ENCODE measurements around the gene CASZ1.

CASZ1 gene

DNA sequence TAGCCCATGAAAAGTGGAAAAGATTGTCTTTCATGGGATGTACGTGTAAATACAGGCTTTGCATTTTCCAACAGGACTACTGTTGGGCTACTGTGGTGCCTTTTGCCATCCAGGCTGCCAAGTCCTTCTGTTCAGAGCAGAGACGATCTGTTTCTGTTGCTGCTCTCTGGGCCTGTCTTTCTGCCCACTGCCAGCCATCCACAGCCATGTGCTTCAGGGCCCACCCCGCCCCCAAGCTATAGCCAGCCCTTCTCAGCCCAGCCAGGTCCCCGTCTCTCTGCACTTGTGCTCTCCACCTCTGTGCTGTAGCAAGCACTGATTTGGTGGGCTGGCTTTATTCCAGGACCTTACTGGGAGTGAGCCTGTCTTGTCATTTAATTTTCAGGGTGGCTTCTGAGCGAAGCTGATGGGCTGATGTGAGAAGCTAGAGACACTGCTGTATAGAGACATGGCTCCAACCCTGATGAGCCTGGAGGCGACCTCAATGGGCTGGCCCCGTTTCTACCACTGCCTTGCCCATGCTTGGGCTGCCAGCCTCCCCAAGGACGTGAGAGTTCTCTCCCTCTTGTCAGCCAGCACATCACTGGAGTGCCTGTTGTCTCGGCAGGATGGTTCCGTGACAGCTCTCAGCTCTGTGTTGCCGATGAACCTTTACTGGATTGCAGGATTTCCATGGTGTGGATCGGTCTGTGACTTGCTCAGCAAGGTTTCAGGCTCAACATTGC is 183.8 kb downstream of the CASZ1 start:
- Mint-ChIP-seq H3K27ac (no peak overlapping the region), H3K9me3 (no peaks in the 10 kb centered on the region), H3K27me3 (no peaks in the 10 kb centered on the region), H3K36me3 (peaks cover 2 to 27% of the 10 kb centered on the region in 2 donors), H3K4me1 (peaks cover 0 to 2% of the 10 kb centered on the region in 2 donors), H3K4me3 (no peak overlapping the region)
- no peak for ATAC-seq (replicated peaks)
- DNase-seq = no peak

DNA sequence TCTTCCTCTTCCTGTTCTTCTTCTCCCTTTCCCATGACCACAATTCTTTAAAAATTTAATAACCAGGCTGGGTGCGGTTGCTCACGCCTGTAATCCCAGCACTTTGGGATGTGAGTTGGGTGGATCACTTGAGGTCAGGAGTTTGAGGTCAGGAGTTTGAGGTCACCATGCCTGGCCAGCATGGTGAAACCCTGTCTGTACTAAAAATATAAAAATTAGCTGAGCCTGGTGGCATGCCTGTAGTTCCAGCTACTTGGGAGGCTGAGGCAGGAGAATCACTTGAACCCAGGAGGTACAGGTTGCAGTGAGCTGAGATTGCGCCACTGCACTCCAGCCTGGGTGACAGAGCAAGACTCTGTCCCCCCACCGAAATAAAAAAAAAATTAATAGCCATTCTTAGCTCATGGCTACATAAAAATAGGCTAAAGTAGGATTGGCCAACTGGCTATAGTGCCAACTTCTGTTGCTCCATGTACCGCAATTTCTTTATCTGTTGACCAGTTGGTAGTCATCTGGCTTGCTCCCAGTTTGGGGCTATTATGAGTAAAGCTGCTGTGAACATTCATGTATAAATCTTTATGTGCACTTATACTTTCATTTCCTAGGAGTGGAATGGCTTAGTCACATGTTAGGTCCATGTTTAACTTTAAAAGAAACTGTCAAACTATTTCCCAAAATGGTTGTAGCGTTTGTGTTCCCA is 185.4 kb downstream of the CASZ1 start:
- no peak overlapping the region for H3K27ac Mint-ChIP-seq
- no peak for ATAC-seq (replicated peaks)
- peaks cover 2 to 27% of the 10 kb centered on the region in 2 donors for H3K36me3 Mint-ChIP-seq
- DNase-seq = no peak
- H3K9me3 Mint-ChIP-seq = no peaks in the 10 kb centered on the region
- H3K4me1 Mint-ChIP-seq = peaks cover 0 to 2% of the 10 kb centered on the region in 2 donors
- no peak overlapping the region for H3K4me3 Mint-ChIP-seq
- no peaks in the 10 kb centered on the region for H3K27me3 Mint-ChIP-seq

DNA sequence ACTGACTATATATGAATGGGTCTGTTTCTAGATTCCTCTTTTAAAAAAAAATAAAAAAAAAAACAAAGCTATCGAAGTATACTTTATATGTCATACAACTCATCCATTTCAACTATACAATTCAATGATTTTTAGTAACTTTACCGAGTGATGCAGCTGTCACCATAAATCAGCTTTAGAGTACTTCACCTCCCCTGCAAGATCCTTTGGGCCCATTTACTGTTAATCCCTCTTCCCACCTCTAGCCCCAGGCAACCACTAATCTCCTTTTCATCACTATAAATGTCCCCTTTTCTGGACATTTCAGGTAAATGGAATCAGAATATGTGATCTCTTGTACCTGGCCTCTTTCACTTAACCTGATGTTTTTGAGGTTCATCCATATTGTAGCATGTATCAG is 187.8 kb downstream of the CASZ1 start:
- H3K27ac Mint-ChIP-seq = no peak overlapping the region
- DNase-seq = no peak
- peaks cover 2 to 39% of the 10 kb centered on the region in 2 donors for H3K36me3 Mint-ChIP-seq
- H3K4me3 Mint-ChIP-seq = no peak overlapping the region
- peaks cover 0 to 3% of the 10 kb centered on the region in 2 donors for H3K4me1 Mint-ChIP-seq
- H3K9me3 Mint-ChIP-seq = no peaks in the 10 kb centered on the region
- H3K27me3 Mint-ChIP-seq = no peaks in the 10 kb centered on the region
- ATAC-seq (replicated peaks) = no peak

DNA sequence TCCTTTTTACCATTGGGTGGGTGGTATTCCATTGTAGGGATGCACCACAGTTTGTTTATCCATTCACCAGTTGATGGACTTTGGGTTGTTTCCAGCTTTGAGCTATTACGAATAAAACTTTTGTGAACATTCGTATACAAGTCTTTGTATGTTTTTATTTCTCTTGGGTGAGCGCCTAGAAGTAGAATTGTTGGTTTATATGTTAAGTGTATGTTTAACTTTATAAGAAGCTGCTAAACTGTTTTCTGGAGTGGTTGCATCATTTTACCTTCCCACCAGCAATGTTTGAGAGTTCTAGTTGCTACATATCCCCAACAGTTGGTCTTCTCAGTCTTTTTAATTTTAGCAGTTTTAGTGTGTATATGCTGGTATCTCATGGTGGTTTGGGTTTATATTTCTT is 189.2 kb downstream of the CASZ1 start:
- Mint-ChIP-seq H3K27me3 (no peaks in the 10 kb centered on the region), H3K4me1 (peaks cover 0 to 3% of the 10 kb centered on the region in 2 donors), H3K36me3 (peaks cover 6 to 35% of the 10 kb centered on the region in 2 donors), H3K9me3 (no peaks in the 10 kb centered on the region), H3K4me3 (no peak overlapping the region), H3K27ac (no peak overlapping the region)
- DNase-seq (no peak), ATAC-seq (replicated peaks) (no peak)

DNA sequence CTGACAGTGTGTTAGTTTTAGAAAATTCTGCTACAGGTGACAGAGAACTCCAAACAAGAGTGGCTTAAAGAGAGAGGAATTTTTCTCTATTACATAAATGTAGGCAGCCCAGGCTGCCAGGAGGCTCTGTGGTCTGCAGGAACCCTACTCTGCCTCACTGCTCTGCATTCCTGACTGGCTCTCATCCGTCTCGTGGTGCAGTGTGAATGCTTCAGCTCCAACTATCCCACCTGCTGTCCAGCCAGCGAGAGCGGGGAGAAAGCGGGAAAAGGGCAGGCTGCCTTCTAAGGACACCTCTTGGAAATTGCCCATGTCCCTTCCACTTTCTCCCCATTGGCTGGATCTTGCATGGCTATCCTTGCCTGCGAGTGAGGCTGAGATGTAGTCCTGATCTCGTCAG is 190.4 kb downstream of the CASZ1 start:
- Mint-ChIP-seq H3K27me3 (no peaks in the 10 kb centered on the region), H3K9me3 (no peaks in the 10 kb centered on the region), H3K4me3 (no peak overlapping the region), H3K4me1 (peaks cover 0 to 3% of the 10 kb centered on the region in 2 donors), H3K27ac (no peak overlapping the region), H3K36me3 (peaks cover 9 to 41% of the 10 kb centered on the region in 2 donors)
- no peak for ATAC-seq (replicated peaks)
- no peak for DNase-seq

DNA sequence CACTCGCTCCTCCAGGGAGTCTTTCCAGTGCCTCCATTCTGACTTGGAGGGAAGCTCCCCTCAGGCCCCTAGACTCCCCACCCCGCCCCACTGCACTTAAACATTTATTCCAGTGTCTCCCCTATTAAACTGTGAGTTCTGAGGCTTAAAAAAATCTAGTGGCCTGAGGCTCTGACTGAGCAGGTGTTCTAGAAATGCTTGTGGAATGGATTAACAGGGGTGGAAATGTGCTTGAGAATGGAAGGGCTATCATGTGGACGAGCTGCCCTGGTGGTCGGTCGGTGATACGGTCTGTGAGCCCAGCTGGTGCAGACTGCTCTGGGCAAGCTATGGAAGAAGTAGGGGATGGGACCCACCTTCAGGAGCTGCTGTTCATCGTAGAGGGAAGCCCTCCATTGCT is 191.5 kb downstream of the CASZ1 start:
- no peak overlapping the region for H3K27ac Mint-ChIP-seq
- DNase-seq (no peak), ATAC-seq (replicated peaks) (no peak)
- peaks cover 0 to 2% of the 10 kb centered on the region in 2 donors for H3K4me1 Mint-ChIP-seq
- H3K4me3 Mint-ChIP-seq = no peak overlapping the region
- H3K27me3 Mint-ChIP-seq = no peaks in the 10 kb centered on the region
- H3K9me3 Mint-ChIP-seq = no peaks in the 10 kb centered on the region
- H3K36me3 Mint-ChIP-seq = peaks cover 9 to 37% of the 10 kb centered on the region in 2 donors

DNA sequence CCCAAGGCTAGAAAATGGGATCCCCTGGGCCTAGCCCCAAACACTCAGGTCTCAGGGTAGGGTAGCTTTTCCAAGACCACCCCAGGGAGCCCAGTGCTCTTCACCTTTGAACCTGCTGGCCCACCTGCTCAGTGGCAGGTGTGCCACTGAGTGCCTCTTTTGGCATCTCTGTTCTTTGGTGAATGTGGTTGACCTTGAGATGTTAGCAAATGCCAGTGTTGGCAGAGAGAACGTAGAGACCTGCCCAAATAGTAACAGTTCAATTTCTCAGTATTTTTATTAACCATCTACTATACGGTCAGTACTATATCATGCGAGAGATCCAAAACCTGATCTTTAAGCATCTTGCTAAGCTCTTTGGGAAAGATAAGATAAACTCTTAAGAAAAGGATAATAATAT is 193.5 kb downstream of the CASZ1 start:
- ATAC-seq (replicated peaks) = no peak
- H3K4me3 Mint-ChIP-seq = no peak overlapping the region
- H3K4me1 Mint-ChIP-seq = peaks cover 0 to 2% of the 10 kb centered on the region in 2 donors
- no peaks in the 10 kb centered on the region for H3K27me3 Mint-ChIP-seq
- DNase-seq = no peak
- H3K27ac Mint-ChIP-seq = no peak overlapping the region
- H3K9me3 Mint-ChIP-seq = no peaks in the 10 kb centered on the region
- H3K36me3 Mint-ChIP-seq = peaks cover 7 to 41% of the 10 kb centered on the region in 2 donors

DNA sequence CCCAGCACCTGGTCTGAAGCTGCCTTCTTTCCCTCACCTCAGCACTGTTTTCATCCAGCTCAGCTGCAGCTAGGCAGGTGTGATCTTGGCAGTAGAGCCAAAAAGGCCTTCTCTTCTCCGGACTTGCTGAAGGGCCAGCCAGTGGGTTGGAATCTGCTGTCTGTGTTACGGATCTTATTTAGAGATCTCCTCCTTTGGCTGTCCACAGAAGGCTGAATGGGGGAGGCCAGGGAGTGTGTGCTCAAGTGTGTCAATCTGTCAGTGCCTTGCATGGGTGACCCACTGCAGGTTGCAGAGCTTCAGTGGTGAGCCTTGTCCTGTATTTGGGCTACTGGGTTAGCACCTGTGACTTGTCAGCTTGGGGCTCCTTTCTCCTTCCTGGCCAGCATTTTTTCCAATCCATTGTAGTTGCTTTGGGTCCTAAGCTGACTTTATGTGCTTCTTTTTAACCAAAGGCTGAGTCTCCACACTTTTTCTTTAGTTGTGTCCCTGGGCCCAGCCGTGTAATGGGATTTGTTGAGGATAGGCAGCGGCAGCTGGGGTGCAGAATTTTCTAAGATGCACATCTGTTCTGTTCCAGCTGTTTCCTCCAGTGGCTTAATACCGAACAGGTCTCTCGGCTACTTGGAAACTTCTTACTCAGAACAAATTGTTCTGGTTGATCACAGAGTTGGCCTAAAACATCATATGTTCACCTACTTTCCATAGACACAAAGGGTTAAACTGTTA is 194.9 kb downstream of the CASZ1 start:
- H3K4me1 Mint-ChIP-seq = peaks cover 0 to 2% of the 10 kb centered on the region in 2 donors
- H3K27me3 Mint-ChIP-seq = no peaks in the 10 kb centered on the region
- H3K27ac Mint-ChIP-seq = no peak overlapping the region
- ATAC-seq (replicated peaks) (no peak), DNase-seq (no peak)
- no peak overlapping the region for H3K4me3 Mint-ChIP-seq
- H3K36me3 Mint-ChIP-seq = peaks cover 7 to 36% of the 10 kb centered on the region in 2 donors
- no peaks in the 10 kb centered on the region for H3K9me3 Mint-ChIP-seq

DNA sequence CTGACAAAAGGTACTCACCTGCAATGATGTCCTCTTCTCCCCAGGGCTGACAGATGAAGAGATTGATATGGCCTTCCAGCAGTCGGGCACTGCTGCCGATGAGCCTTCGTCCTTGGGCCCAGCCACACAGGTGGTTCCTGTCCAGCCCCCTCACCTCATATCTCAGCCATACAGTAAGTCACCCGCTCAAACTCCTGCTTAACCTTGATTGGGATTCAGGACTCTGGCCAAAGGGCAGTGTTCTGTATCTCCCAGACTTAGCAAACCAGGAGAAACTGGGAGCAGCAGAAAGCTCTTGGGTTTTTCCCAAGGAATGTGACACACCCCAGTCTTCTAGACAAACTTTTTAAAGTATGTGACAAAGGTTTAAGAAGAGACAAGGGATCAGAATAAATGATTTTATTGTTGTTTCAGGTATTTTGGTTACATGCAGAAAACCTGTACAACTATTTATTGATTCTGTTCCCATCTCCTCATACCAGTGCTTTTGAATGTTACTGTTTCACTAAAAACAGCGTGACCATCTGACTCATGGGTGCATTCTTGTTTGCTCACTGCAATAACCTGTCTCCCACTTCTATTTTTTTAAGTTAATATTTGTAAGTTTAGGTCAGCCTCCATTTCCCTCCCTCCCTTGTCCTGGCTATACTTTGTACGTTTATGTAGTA is 197.1 kb downstream of the CASZ1 start:
- Mint-ChIP-seq H3K36me3 (peaks cover 7 to 22% of the 10 kb centered on the region in 2 donors), H3K4me3 (no peak overlapping the region), H3K27ac (no peak overlapping the region), H3K4me1 (peaks cover 0 to 2% of the 10 kb centered on the region in 2 donors), H3K27me3 (no peaks in the 10 kb centered on the region), H3K9me3 (no peaks in the 10 kb centered on the region)
- no peak for DNase-seq
- no peak for ATAC-seq (replicated peaks)

DNA sequence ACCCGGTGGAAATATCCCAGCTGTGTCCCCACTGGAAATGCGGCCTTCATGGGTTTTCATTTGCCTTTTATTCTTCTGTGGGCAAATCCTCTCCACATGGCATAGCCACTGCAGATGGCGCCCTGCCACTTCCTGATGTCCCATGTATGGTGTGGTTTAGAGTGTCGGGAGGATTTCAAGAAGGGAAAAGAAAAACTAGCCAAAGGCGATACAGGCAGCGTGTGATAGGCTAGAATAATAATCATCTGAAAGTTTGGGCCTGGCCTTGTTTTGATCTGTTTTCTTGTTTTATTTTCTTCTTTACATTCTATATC is 198.1 kb downstream of the CASZ1 start:
- H3K4me1 Mint-ChIP-seq = peaks cover 0 to 2% of the 10 kb centered on the region in 2 donors
- no peaks in the 10 kb centered on the region for H3K27me3 Mint-ChIP-seq
- DNase-seq (no peak), ATAC-seq (replicated peaks) (no peak)
- no peak overlapping the region for H3K4me3 Mint-ChIP-seq
- H3K36me3 Mint-ChIP-seq = peaks cover 7 to 14% of the 10 kb centered on the region in 2 donors
- no peaks in the 10 kb centered on the region for H3K9me3 Mint-ChIP-seq
- no peak overlapping the region for H3K27ac Mint-ChIP-seq

DNA sequence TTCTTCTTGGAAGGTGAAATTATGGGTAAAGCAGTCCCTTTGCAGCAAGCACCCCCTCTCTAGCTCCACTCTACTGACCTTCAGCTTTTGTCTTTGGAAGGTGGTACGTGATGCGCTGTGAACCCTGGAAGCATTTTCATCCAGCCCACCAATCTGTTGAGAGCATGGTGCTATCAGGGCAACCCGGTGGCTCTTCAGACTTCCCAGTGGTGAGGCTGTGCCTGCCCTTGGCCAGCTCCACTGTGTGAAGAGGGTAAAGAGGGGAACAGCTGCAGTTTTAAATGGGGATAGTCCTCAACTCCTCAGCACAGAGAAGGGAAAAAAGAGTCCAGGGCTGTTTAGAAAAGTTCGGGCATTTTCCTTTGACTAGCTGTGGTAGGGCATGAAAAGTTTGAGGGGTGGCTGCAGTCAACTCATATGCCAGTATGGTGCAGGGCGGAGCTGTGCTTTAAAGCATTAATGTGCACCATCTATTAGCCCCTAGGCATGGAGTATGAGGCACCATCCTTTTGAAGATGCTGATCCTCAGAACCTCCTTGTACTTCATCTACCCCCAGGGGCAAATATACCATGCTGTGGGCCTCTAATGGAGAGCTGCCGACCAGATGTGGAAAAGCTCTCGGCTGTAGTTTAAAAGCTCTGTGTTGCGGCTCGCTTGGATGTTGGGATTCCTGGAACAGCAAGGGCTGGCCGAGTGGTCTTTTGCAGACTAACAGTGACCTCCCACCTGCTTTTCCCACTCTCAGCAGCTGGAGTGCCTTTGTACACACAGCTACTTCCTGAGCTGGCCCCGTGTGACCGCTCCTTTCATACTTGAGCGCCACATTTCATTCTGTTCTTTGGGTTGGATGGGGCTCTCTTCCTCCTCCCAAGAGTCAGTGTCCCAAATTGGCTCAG is 198.7 kb downstream of the CASZ1 start:
- Mint-ChIP-seq H3K36me3 (peaks cover 4 to 12% of the 10 kb centered on the region in 2 donors), H3K27ac (no peak overlapping the region), H3K9me3 (no peaks in the 10 kb centered on the region), H3K4me3 (no peak overlapping the region), H3K4me1 (peaks cover 0 to 2% of the 10 kb centered on the region in 2 donors), H3K27me3 (no peaks in the 10 kb centered on the region)
- ATAC-seq (replicated peaks) = no peak
- DNase-seq = no peak

DNA sequence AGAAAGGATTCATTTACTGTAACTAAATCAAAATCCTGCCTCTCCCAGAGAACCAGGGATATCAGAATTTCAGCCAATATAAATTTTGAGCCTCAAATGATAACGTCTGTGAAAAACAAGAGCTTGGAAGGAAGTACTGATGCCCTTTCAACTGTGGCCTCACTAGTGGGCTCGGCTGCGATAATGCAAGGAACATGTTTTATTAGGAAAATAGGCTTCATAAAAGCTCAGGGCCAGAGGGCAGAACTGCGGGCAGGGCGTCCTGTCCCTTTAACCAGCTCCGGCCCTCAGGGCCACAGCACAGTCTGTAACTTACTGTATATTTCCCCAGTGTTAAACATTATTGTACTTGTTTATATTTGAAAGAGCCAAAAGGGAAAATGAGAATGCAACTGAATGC is 199.7 kb downstream of the CASZ1 start:
- DNase-seq = no peak
- Mint-ChIP-seq H3K4me1 (peaks cover 0 to 2% of the 10 kb centered on the region in 2 donors), H3K9me3 (no peaks in the 10 kb centered on the region), H3K4me3 (no peak overlapping the region), H3K27me3 (no peaks in the 10 kb centered on the region), H3K27ac (no peak overlapping the region), H3K36me3 (peaks cover 3 to 12% of the 10 kb centered on the region in 2 donors)
- ATAC-seq (replicated peaks) = no peak

DNA sequence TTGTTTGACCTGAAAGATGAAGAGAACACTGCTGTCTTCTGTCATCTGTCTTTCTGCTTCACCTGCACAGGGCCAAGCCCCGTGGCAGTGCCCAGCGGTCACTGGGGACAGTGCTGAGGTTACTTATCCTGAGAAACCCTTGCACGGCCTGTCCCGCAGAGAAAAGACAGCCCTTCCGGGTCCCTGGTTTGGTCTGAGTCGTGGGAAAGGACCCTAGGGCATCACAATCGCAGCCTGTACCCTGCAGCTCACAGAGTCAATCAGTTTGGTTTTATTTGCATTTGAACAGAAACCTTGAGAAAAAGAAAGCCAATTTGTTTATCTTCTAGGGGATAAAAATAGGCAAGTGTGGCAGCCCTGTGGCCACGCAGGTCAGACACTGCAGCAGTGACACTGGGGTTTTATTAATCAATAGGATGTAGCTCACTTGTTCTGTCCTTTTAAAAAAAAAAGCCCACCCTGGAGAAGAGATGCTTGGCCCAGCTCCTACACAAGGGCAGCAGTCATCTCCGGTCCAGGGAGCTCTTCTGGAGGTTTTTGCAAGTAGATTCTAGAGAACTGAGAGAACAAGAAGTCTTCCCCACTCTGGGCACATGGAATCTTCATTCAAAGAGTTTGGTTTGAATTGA is 201.7 kb downstream of the CASZ1 start:
- no peak for ATAC-seq (replicated peaks)
- no peak for DNase-seq
- Mint-ChIP-seq H3K27me3 (no peaks in the 10 kb centered on the region), H3K4me1 (peaks cover 0 to 2% of the 10 kb centered on the region in 2 donors), H3K27ac (no peak overlapping the region), H3K9me3 (no peaks in the 10 kb centered on the region), H3K4me3 (no peak overlapping the region), H3K36me3 (peaks cover 0 to 6% of the 10 kb centered on the region in 2 donors)
